Activated T-helper 2 cell treated with anti-CD3 and anti-CD28 coated beads, Interferon-gamma antibody, Interleukin-2, Interleukin-4, amounts not matched to agents 10 μg/mL and 5 μg/mL and 100 μg/mL, durations not matched to agents 14 hours and 24 hours and 36 hours (primary cell): ENCODE data around the gene COL18A1. TPM values are rescaled to one million over a fixed set of nuclear protein-coding genes. Genes with fewer than 3 reads are reported as not detected.

Experiments
- total RNA-seq: library from RNA; stranded (reverse); gene quantifications from 2 replicates; pipeline ENCODE4 v1.2.3, GENCODE V29; 2022

COL18A1 gene
- total RNA-seq, 1 donor from 2014 or later = 3.4 TPM

Other genes with a start within 250 kb of the COL18A1 start
- 14.1 and 16.1 TPM in 2 replicates for gene POFUT2, start 117.3 kb upstream of the COL18A1 start, total RNA-seq
- gene SLC19A1, start 137.3 kb downstream of the COL18A1 start, total RNA-seq = 68.1 and 72.7 TPM in 2 replicates
- 6.9 and 8.2 TPM in 2 replicates for gene PCBP3, start 238.6 kb downstream of the COL18A1 start, total RNA-seq